HepG2 (cell line): ENCODE results near the gene LASP1.

Experiments
- IRF1 ChIP-seq: sonication (generic); formaldehyde crosslinking; IDR thresholded peaks from 2 replicates; pipeline ENCODE4 v1.4.0; 2020; ENCODE audit warnings: low read depth, mild to moderate bottlenecking, missing genetic modification reagents
- KAT7 ChIP-seq: IDR thresholded peaks from 2 replicates; pipeline ENCODE4 v1.6.1; 2018; ENCODE audit warnings: borderline replicate concordance, missing compliant biosample characterization
- MAX ChIP-seq: IDR thresholded peaks from 2 replicates; pipeline ENCODE4 v1.6.1; 2012; ENCODE audit warnings: inconsistent platforms
- POGZ ChIP-seq: sonication (generic); formaldehyde crosslinking; IDR thresholded peaks from 2 replicates; pipeline ENCODE4 v1.4.0; 2020; ENCODE audit warnings: mild to moderate bottlenecking, missing genetic modification reagents
- POLR2A ChIP-seq, 2 experiments: IDR thresholded peaks; 2 replicates each; pipeline ENCODE4 v1.6.1; 2011; ENCODE audit warnings: low read depth in 2 of 2, low read length in 2 of 2, mild to moderate bottlenecking in 1 of 2, moderate library complexity in 1 of 2; ENCODE audit not compliant: insufficient read depth in 1 of 2
- POLR2AphosphoS5 ChIP-seq: IDR thresholded peaks from 2 replicates; pipeline ENCODE4 v1.6.1; 2012; ENCODE audit warnings: low read depth, low read length
- SP4 ChIP-seq: sonication (generic); formaldehyde crosslinking; IDR thresholded peaks from 2 replicates; pipeline ENCODE4 v1.8.1; 2023; ENCODE audit warnings: mild to moderate bottlenecking, missing genetic modification reagents
- ZZZ3 ChIP-seq: sonication (generic); formaldehyde crosslinking; IDR thresholded peaks from 2 replicates; pipeline ENCODE4 v1.4.0; 2020; ENCODE audit warnings: missing genetic modification reagents, mild to moderate bottlenecking, borderline replicate concordance

- TF ChIP-seq POLR2AphosphoS5, result peak; percentile 96
- TF ChIP-seq IRF1 (CRISPR knock-in tag), result no peak
- peak; percentile 93 for TF ChIP-seq SP4
- peak; percentile 99 for TF ChIP-seq POGZ
- TF ChIP-seq ZZZ3 (CRISPR knock-in tag), result peak; percentile 99
- peak; percentile 97 to 98 for TF ChIP-seq POLR2A (IDR thresholded peaks at IDR 0.05; ENCODE audit: insufficient read depth in 1 of 2, low read depth in 2 of 2, low read length in 2 of 2)
- TF ChIP-seq MAX, result peak; percentile 91
- TF ChIP-seq KAT7 (CRISPR knock-in tag), result peak; percentile 93
Observed at GRCh38 chr17:38824899-38825761, 44.7 kb upstream of the LASP1 start, which contains the start of gene CWC25.
